HEK293 (cell line): ENCODE data around the gene SLC2A4RG.

Source experiments
- CTCF ChIP-seq: fragments of 450-650 bp; formaldehyde crosslinking; IDR thresholded peaks from 2 replicates; pipeline ENCODE4 v1.5.1; 2016; ENCODE audit warnings: missing biosample characterization, missing genetic modification characterization
- MEIS1 ChIP-seq: sonication (generic); formaldehyde crosslinking; IDR thresholded peaks from 2 replicates; pipeline ENCODE4 v1.8.1; 2022; ENCODE audit warnings: missing genetic modification reagents, mild to moderate bottlenecking, borderline replicate concordance
- REST ChIP-seq: fragments of 450-650 bp; formaldehyde crosslinking; IDR thresholded peaks from 2 replicates; pipeline ENCODE4 v1.5.1; 2016; ENCODE audit warnings: missing biosample characterization, missing genetic modification characterization
- TF ChIP-seq, protein P1 (sequence below): fragments of 450-650 bp; formaldehyde crosslinking; IDR thresholded peaks from 2 replicates; pipeline ENCODE4 v1.5.1; 2016; ENCODE audit warnings: missing biosample characterization, missing genetic modification characterization

DNA sequence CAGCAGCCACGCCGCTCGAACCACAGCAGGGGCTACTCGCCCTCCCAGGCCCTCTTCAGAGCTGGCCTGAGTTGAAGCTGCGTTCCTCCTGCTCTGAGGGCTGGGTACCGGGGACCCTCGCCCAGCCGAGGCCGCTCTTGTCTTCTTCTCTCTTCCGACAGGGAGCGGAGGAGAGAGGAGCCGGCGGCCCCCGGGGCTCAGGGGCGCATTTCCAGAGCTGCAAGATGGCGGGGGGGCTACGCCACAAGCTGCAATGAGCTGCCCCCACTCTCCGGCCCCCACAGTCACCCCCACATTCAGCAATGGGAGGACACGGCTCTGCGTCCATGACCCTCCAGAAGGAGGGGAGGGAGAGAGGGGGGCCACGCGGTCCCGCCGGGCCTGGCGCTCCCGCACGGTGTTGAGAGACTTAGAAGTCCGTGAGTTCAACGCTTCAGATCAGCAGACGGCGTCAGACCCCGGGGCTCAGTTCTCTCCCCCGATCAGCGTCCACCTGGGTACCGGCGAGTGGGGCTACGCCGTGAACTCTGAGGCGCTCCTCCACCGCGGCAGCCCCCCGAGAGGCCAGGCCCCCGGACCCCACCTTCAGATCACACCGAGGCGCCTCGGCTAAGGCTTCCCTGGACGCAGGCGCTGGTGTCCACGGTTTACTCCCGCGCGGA, 31.6 kb downstream of the SLC2A4RG start:
- TF ChIP-seq MEIS1 (CRISPR knock-in tag) (no peak), REST (tag by site-specific recombination) (no peak), CTCF (tag by site-specific recombination) (no peak)
- TF ChIP-seq, protein P1, sequence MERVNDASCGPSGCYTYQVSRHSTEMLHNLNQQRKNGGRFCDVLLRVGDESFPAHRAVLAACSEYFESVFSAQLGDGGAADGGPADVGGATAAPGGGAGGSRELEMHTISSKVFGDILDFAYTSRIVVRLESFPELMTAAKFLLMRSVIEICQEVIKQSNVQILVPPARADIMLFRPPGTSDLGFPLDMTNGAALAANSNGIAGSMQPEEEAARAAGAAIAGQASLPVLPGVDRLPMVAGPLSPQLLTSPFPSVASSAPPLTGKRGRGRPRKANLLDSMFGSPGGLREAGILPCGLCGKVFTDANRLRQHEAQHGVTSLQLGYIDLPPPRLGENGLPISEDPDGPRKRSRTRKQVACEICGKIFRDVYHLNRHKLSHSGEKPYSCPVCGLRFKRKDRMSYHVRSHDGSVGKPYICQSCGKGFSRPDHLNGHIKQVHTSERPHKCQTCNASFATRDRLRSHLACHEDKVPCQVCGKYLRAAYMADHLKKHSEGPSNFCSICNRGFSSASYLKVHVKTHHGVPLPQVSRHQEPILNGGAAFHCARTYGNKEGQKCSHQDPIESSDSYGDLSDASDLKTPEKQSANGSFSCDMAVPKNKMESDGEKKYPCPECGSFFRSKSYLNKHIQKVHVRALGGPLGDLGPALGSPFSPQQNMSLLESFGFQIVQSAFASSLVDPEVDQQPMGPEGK (tag by site-specific recombination), result no peak
